A549 (cell line): ENCODE data around the gene C19orf25. TPM values are rescaled to one million over a fixed set of nuclear protein-coding genes. Genes with fewer than 3 reads are reported as not detected.

ENCODE experiments used
- ATAC-seq, 2 experiments: fragments of 200-7000 bp in 1 of 2; fragments of >200 bp in 1 of 2; cut with Nextera tagmentation in 1 of 2; cut with Tn5 transposase in 1 of 2; 3 replicates each; pipeline versions ENCODE4 v1.8.0 to v1.9.1; 2018 to 2020; ENCODE audit warnings: mild to moderate bottlenecking in 1 of 2, moderate library complexity in 1 of 2
- CTCF ChIA-PET: fragments of 300-600 bp; sonication (Branson Sonifier 250); formaldehyde crosslinking; extraction: SDS; loops from one replicate; lab custom pipeline; 2021; ENCODE audit warnings: antibody characterized with exemption, inconsistent platforms; lab: Yijun Ruan, JAX
- POLR2A ChIA-PET: fragments of 350-600 bp; formaldehyde crosslinking; extraction: SDS; loops from one replicate; lab custom pipeline; 2021; ENCODE audit warnings: antibody characterized with exemption, inconsistent platforms; lab: Yijun Ruan, JAX
- DNase-seq, 2 experiments: peaks; one replicate each; pipeline versions ENCODE4 v3.0.0 to v3.0.0-alpha.2; 2011 to 2016; ENCODE audit warnings: low read depth in 1 of 2, low spot score in 1 of 2
- FAIRE-seq: peaks from 2 replicates; lab custom pipeline; 2011; peaks lifted over from hg19 to GRCh38; lab: Jason Lieb, UNC
- H3K27ac ChIP-seq, 2 experiments: fragments of >200 bp; sonication (Bioruptor Twin); formaldehyde crosslinking; 3 replicates each; pipeline ENCODE4 v1.5.1; 2016 to 2017
- H3K4me1 ChIP-seq: fragments of >200 bp; sonication (Bioruptor Twin); formaldehyde crosslinking; 3 replicates; pipeline ENCODE4 v1.6.1; 2016
- H3K4me2 ChIP-seq: fragments of >200 bp; sonication (Bioruptor Twin); formaldehyde crosslinking; 3 replicates; pipeline ENCODE4 v1.6.1; 2016
- H3K4me3 ChIP-seq: fragments of >200 bp; sonication (Bioruptor Twin); formaldehyde crosslinking; 3 replicates; pipeline ENCODE4 v1.5.1; 2016
- H3K9me3 ChIP-seq: fragments of >200 bp; sonication (Bioruptor Twin); formaldehyde crosslinking; 3 replicates; pipeline ENCODE4 v1.6.1; 2016
- CHD2 ChIP-seq: fragments of 150-350 bp; IDR thresholded peaks from 2 replicates; pipeline ENCODE4 v1.6.1; 2014; ENCODE audit warnings: low read length; ENCODE audit not compliant: partially characterized antibody
- EHF ChIP-seq: fragments of 250-450 bp; sonication (Bioruptor Pico); IDR thresholded peaks from 2 replicates; pipeline ENCODE4 v1.5.0; 2020; ENCODE audit warnings: mild to moderate bottlenecking
- EP300 ChIP-seq, 2 experiments: fragments of >200 bp; sonication (Bioruptor Twin); formaldehyde crosslinking; IDR thresholded peaks; 2 replicates in 1 of 2; 3 replicates in 1 of 2; pipeline ENCODE4 v1.6.1; 2016 to 2017
- FOSB ChIP-seq: fragments of 250-450 bp; sonication (Bioruptor Pico); IDR thresholded peaks from 2 replicates; pipeline ENCODE4 v1.5.0; 2020; ENCODE audit warnings: mild to moderate bottlenecking, moderate library complexity
- HOXB5 ChIP-seq: fragments of 250-450 bp; sonication (Bioruptor Pico); IDR thresholded peaks from 2 replicates; pipeline ENCODE4 v1.5.0; 2020; ENCODE audit warnings: mild to moderate bottlenecking, moderate library complexity
- KDM5A ChIP-seq: fragments of 200-600 bp; sonication (generic); IDR thresholded peaks from 2 replicates; pipeline ENCODE4 v1.6.1; 2016; ENCODE audit warnings: antibody characterized with exemption, mild to moderate bottlenecking
- MAFK ChIP-seq: fragments of 450-650 bp; IDR thresholded peaks from 2 replicates; pipeline ENCODE4 v1.6.1; 2014; ENCODE audit not compliant: partially characterized antibody
- MAZ ChIP-seq: fragments of 150-350 bp; IDR thresholded peaks from 2 replicates; pipeline ENCODE4 v1.6.1; 2014; ENCODE audit warnings: antibody characterized with exemption, low read depth, low read length, borderline replicate concordance
- PHF8 ChIP-seq: fragments of 200-600 bp; sonication (generic); IDR thresholded peaks from 2 replicates; pipeline ENCODE4 v1.6.1; 2016; ENCODE audit warnings: low read depth, mild to moderate bottlenecking, antibody characterized with exemption, moderate library complexity, borderline replicate concordance
- SMC3 ChIP-seq: fragments of >200 bp; sonication (Bioruptor Twin); formaldehyde crosslinking; IDR thresholded peaks from 3 replicates; pipeline ENCODE4 v1.6.1; 2018; ENCODE audit warnings: inconsistent platforms
- ZFP36 ChIP-seq: fragments of 450-650 bp; IDR thresholded peaks from 2 replicates; pipeline ENCODE4 v1.6.1; 2014; ENCODE audit warnings: borderline replicate concordance; ENCODE audit not compliant: partially characterized antibody
- ZSCAN20 ChIP-seq: fragments of 250-450 bp; sonication (Bioruptor Pico); IDR thresholded peaks from 2 replicates; pipeline ENCODE4 v1.8.0; 2022; ENCODE audit warnings: mild to moderate bottlenecking, moderate library complexity
- WGBS: methylation state at CpG from one replicate; pipeline ENCODE4 v1.1.6; 2017; ENCODE audit errors: missing lambda C conversion rate; 5-methylcytosine and 5-hydroxymethylcytosine counted together
- polyA plus RNA-seq, 4 experiments: library from polyadenylated mRNA; depleted of rRNA in 3 of 4; stranded (reverse); fragments of >200 nt; fragmentation: RNase III in 1 of 4; extraction: RNeasy Plus Mini Kit Qiagen cat#74134 plus additional on column Dnase treatment in 1 of 4; gene quantifications; 2 replicates in 3 of 4; 3 replicates in 1 of 4; pipeline ENCODE4 v1.2.3, GENCODE V29; 2011 to 2017
- TF ChIP-seq, protein P1 (sequence below): fragments of 450-650 bp; IDR thresholded peaks from 2 replicates; pipeline ENCODE4 v1.6.1; 2014; ENCODE audit warnings: antibody characterized with exemption
- TF ChIP-seq, protein P2 (sequence below): fragments of 250-450 bp; sonication (Bioruptor Pico); IDR thresholded peaks from 2 replicates; pipeline ENCODE4 v1.5.0; 2021; ENCODE audit warnings: mild to moderate bottlenecking, moderate library complexity, borderline replicate concordance
- TF ChIP-seq, protein P3 (sequence below): fragments of 150-350 bp; IDR thresholded peaks from 2 replicates; pipeline ENCODE4 v1.6.1; 2014; ENCODE audit warnings: low read depth, mild to moderate bottlenecking, low read length
- TF ChIP-seq, protein P4 (sequence below): fragments of >200 bp; sonication (Bioruptor Twin); formaldehyde crosslinking; IDR thresholded peaks from 3 replicates; pipeline ENCODE4 v1.5.1; 2016
- TF ChIP-seq, protein P5 (sequence below): IDR thresholded peaks from 2 replicates; pipeline ENCODE4 v1.6.1; 2012
- TF ChIP-seq, protein P6 (sequence below): fragments of 200-600 bp; sonication (generic); IDR thresholded peaks from 2 replicates; pipeline ENCODE4 v1.6.1; 2016; ENCODE audit warnings: antibody characterized with exemption, mild to moderate bottlenecking, moderate library complexity

The C19orf25 gene
- polyA plus RNA-seq, 2 of the 4 experiments (the other 2 are of a cell fraction): 8.2 to 20.7 TPM

DNA sequence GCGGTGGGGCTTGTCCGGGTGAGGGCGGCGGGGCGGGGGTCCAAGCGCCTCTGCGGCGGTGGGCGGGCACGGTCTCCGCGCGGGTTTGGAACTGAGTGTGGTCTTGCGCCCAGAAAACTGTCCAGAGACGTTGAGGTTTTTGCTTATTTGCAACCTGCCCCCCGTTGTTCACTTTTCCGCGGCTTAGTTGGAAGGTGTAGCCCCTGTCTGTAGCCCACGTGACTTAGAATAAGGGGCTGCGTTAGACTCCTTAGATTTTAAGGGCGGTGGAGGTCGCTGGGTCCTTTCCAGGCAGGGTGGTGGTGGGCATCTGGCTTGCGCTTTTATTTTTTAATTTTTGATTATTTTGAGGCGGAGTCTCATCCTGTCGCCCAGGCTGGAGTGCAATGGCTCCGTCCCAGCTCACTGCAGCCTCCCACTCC is 40.1 kb downstream of the C19orf25 start:
- peak overlapping the region; percentile 93 for H3K4me3 ChIP-seq
- TF ChIP-seq, protein P1, sequence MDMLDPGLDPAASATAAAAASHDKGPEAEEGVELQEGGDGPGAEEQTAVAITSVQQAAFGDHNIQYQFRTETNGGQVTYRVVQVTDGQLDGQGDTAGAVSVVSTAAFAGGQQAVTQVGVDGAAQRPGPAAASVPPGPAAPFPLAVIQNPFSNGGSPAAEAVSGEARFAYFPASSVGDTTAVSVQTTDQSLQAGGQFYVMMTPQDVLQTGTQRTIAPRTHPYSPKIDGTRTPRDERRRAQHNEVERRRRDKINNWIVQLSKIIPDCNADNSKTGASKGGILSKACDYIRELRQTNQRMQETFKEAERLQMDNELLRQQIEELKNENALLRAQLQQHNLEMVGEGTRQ: peak; percentile 34; the same call in 1 of the 2 replicates
- TF ChIP-seq, protein P2, sequence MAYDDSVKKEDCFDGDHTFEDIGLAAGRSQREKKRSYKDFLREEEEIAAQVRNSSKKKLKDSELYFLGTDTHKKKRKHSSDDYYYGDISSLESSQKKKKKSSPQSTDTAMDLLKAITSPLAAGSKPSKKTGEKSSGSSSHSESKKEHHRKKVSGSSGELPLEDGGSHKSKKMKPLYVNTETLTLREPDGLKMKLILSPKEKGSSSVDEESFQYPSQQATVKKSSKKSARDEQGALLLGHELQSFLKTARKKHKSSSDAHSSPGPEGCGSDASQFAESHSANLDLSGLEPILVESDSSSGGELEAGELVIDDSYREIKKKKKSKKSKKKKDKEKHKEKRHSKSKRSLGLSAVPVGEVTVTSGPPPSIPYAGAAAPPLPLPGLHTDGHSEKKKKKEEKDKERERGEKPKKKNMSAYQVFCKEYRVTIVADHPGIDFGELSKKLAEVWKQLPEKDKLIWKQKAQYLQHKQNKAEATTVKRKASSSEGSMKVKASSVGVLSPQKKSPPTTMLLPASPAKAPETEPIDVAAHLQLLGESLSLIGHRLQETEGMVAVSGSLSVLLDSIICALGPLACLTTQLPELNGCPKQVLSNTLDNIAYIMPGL (CRISPR knock-in tag): no peak
- CTCF ChIA-PET: interaction anchor here (0.9 to 1.7 kb wide), 2 partner anchors 18 to 38 kb away, joined by 3 to 4 read pairs; no protein-coding TSS in a partner anchor
- 2% methylated on average over 7 of the region's 26 CpGs for WGBS
- POLR2A ChIA-PET: no interaction called here
- peaks cover 33% of the 10 kb centered on the region for H3K4me1 ChIP-seq
- DNase-seq (no peak), ATAC-seq (peak in 1 of 2 experiments; percentile 4; a peak in 3 of 6 replicates), FAIRE-seq (no peak)
- H3K27ac ChIP-seq: peak overlapping the region; percentile 93 to 99
- H3K4me2 ChIP-seq: peak overlapping the region; percentile 90
- H3K9me3 ChIP-seq: no peaks in the 10 kb centered on the region

DNA sequence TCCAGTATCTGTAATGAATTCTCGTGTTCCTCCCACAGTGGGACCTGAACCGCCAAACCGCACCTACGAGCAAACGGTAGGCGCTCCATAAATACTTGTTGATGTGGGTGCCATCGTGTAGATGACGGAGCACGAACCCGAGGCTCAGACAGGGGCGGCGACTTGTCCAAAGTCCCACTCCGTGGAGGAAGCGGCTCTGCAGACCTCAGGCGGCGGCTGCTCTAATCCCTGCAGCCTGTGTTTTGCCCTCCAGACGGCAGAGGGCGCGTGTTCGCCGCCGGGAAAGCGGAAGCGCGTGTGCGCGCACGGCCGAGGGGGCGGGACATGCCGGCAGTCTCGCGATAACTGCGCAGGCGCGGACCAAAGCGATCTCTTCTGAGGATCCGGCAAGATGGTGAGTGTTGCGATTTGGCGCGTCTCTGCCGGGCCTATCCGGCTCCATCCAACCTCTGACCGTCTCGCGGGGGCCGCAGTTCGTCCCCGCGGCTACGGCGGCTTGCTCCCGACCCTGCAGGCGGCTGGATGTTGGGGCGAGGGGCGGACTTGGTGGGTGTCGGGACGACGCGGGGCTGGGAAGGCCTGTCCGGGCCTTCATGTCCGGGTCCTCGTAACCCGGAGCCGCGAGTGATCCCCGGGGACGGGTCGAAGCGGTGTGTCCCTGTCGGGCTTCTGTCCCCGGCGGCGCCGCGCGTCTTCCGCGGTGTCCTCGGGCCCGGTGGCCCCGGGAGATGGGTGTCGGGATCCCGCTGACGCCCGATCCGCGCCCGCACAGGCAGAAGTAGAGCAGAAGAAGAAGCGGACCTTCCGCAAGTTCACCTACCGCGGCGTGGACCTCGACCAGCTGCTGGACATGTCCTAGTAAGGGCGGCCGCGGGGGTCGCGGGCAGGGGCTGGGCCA is 40.7 kb downstream of the C19orf25 start, which contains the start of gene RPS15:
Gene RPS15, plus strand, starts transcription at position 362 of the 898 bp plus-strand sequence. Its CDS starts 30 bp downstream, at position 392.
- DNase-seq (peak; percentile 59 to 96), FAIRE-seq (no peak), ATAC-seq (peak; percentile 81 to 85)
- Histone ChIP-seq H3K27ac (peak within 1 kb of the TSS; percentile 93 to 99), H3K4me3 (peak within 1 kb of the TSS; percentile 93), H3K4me2 (peak within 1 kb of the TSS; percentile 90), H3K9me3 (no peaks in the 10 kb centered on the region), H3K4me1 (peaks cover 26% of the 10 kb centered on the region)
- POLR2A ChIA-PET: no interaction called here
- 5% methylated on average over 25 of the region's 100 CpGs for WGBS
- CTCF ChIA-PET: interaction anchor here (0.7 to 1.9 kb wide), 3 partner anchors 11 to 18 kb away, joined by 3 to 5 read pairs (median 3); no protein-coding TSS in a partner anchor
- TF ChIP-seq, protein P1: no peak
- no peak for TF ChIP-seq MAFK
- 0 out of 2 replicates have a peak, but pooled peaks have one; percentile 36 for TF ChIP-seq FOSB (CRISPR knock-in tag)
- TF ChIP-seq, protein P2 (CRISPR knock-in tag): no peak
- no peak for TF ChIP-seq SMC3
- TF ChIP-seq, protein P3, sequence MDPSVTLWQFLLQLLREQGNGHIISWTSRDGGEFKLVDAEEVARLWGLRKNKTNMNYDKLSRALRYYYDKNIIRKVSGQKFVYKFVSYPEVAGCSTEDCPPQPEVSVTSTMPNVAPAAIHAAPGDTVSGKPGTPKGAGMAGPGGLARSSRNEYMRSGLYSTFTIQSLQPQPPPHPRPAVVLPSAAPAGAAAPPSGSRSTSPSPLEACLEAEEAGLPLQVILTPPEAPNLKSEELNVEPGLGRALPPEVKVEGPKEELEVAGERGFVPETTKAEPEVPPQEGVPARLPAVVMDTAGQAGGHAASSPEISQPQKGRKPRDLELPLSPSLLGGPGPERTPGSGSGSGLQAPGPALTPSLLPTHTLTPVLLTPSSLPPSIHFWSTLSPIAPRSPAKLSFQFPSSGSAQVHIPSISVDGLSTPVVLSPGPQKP: no peak
- no peak for TF ChIP-seq ZSCAN20 (CRISPR knock-in tag)
- no peak for TF ChIP-seq EHF
- TF ChIP-seq, protein P4, sequence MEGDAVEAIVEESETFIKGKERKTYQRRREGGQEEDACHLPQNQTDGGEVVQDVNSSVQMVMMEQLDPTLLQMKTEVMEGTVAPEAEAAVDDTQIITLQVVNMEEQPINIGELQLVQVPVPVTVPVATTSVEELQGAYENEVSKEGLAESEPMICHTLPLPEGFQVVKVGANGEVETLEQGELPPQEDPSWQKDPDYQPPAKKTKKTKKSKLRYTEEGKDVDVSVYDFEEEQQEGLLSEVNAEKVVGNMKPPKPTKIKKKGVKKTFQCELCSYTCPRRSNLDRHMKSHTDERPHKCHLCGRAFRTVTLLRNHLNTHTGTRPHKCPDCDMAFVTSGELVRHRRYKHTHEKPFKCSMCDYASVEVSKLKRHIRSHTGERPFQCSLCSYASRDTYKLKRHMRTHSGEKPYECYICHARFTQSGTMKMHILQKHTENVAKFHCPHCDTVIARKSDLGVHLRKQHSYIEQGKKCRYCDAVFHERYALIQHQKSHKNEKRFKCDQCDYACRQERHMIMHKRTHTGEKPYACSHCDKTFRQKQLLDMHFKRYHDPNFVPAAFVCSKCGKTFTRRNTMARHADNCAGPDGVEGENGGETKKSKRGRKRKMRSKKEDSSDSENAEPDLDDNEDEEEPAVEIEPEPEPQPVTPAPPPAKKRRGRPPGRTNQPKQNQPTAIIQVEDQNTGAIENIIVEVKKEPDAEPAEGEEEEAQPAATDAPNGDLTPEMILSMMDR: peak; percentile 60
- TF ChIP-seq, protein P5, sequence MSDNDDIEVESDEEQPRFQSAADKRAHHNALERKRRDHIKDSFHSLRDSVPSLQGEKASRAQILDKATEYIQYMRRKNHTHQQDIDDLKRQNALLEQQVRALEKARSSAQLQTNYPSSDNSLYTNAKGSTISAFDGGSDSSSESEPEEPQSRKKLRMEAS: peak; percentile 94
- peak; percentile 94 for TF ChIP-seq CHD2
- TF ChIP-seq PHF8: peak; percentile 96
- TF ChIP-seq EP300 (IDR thresholded peaks at IDR 0.05): no peak
- TF ChIP-seq HOXB5 (CRISPR knock-in tag): no peak
- no peak for TF ChIP-seq MAZ
- no peak for TF ChIP-seq KDM5A
- no peak for TF ChIP-seq ZFP36
- TF ChIP-seq, protein P6, sequence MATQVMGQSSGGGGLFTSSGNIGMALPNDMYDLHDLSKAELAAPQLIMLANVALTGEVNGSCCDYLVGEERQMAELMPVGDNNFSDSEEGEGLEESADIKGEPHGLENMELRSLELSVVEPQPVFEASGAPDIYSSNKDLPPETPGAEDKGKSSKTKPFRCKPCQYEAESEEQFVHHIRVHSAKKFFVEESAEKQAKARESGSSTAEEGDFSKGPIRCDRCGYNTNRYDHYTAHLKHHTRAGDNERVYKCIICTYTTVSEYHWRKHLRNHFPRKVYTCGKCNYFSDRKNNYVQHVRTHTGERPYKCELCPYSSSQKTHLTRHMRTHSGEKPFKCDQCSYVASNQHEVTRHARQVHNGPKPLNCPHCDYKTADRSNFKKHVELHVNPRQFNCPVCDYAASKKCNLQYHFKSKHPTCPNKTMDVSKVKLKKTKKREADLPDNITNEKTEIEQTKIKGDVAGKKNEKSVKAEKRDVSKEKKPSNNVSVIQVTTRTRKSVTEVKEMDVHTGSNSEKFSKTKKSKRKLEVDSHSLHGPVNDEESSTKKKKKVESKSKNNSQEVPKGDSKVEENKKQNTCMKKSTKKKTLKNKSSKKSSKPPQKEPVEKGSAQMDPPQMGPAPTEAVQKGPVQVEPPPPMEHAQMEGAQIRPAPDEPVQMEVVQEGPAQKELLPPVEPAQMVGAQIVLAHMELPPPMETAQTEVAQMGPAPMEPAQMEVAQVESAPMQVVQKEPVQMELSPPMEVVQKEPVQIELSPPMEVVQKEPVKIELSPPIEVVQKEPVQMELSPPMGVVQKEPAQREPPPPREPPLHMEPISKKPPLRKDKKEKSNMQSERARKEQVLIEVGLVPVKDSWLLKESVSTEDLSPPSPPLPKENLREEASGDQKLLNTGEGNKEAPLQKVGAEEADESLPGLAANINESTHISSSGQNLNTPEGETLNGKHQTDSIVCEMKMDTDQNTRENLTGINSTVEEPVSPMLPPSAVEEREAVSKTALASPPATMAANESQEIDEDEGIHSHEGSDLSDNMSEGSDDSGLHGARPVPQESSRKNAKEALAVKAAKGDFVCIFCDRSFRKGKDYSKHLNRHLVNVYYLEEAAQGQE: peak; percentile 91
